ENCODE data around the gene CD22.

- no peak for TF ChIP-seq EZH2 (IDR thresholded peaks at IDR 0.05; ENCODE audit: borderline replicate concordance, insufficient read depth, low read length, poor library complexity, severe bottlenecking)
- TF ChIP-seq, protein P1, sequence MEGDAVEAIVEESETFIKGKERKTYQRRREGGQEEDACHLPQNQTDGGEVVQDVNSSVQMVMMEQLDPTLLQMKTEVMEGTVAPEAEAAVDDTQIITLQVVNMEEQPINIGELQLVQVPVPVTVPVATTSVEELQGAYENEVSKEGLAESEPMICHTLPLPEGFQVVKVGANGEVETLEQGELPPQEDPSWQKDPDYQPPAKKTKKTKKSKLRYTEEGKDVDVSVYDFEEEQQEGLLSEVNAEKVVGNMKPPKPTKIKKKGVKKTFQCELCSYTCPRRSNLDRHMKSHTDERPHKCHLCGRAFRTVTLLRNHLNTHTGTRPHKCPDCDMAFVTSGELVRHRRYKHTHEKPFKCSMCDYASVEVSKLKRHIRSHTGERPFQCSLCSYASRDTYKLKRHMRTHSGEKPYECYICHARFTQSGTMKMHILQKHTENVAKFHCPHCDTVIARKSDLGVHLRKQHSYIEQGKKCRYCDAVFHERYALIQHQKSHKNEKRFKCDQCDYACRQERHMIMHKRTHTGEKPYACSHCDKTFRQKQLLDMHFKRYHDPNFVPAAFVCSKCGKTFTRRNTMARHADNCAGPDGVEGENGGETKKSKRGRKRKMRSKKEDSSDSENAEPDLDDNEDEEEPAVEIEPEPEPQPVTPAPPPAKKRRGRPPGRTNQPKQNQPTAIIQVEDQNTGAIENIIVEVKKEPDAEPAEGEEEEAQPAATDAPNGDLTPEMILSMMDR (IDR thresholded peaks at IDR 0.05; ENCODE audit: poor library complexity, severe bottlenecking): no peak
- no peak for TF ChIP-seq REST (IDR thresholded peaks at IDR 0.05; ENCODE audit: borderline replicate concordance)
- TF ChIP-seq POLR2AphosphoS5 (IDR thresholded peaks at IDR 0.05): no peak
- TF ChIP-seq EP300 (conservative IDR thresholded peaks at IDR 0.05; ENCODE audit: poor library complexity, severe bottlenecking): no peak
- TF ChIP-seq TAF1 (IDR thresholded peaks at IDR 0.05; ENCODE audit: low read depth): no peak
- no peak for TF ChIP-seq RAD21 (conservative IDR thresholded peaks at IDR 0.05)
Observed at GRCh38 chr19:35316560-35316959, 12.4 kb upstream of the CD22 start.

Data from neural cell (in vitro differentiated cells).